Measurements from ENCODE around the gene PCNX3.

The PCNX3 gene

GRCh38 chr11:65599216-65599954 is 16.2 kb upstream of the PCNX3 start:
- TF ChIP-seq GATA3 (IDR thresholded peaks at IDR 0.05; ENCODE audit: low read depth, low read length) (no peak), GATA2 (IDR thresholded peaks at IDR 0.05; ENCODE audit: low read depth, low read length) (no peak)

DNA sequence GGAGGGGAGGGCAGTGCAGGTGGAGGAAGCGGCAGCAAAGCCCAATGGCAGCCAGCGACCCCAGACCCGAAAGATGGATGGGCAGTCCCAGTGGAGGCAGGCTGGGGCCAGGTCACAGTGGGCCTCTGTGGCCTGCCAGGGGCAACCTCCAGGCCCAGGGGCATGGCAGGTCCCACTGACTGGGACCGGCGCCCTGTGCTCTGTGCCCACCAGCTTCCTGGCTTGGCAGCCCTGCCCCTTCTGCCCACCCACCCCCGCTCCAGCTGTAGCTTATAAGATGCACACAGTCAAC is 15.7 kb upstream of the PCNX3 start:
- no peak for TF ChIP-seq GATA3 (IDR thresholded peaks at IDR 0.05; ENCODE audit: low read depth, low read length)
- no peak for TF ChIP-seq GATA2 (IDR thresholded peaks at IDR 0.05; ENCODE audit: low read depth, low read length)

DNA sequence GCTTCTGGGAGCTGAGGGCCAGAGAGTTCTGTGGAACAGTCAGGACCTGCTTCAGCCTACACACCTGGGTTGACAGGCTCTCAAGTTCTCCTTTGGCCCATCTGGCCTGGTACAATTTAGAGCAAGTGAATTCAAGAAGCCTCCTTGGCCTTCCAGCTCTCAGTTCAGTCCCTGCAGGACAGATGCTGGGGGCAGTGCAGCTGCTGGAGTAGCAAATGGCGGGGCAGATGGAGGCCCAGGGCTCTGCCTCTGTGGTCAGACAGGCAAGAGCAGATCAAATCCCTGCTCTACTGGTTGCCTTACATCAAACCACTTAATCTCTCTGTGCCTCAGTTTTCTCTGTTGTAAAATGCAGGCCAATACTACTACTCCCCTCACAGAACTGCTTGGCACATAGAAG is 11.3 kb upstream of the PCNX3 start:
- TF ChIP-seq GATA2 (IDR thresholded peaks at IDR 0.05; ENCODE audit: low read depth, low read length), result no peak
- TF ChIP-seq GATA3 (IDR thresholded peaks at IDR 0.05; ENCODE audit: low read depth, low read length), result no peak

GRCh38 chr11:65606876-65607613 is 8.5 kb upstream of the PCNX3 start:
- TF ChIP-seq GATA2 (IDR thresholded peaks at IDR 0.05; ENCODE audit: low read depth, low read length) (no peak), GATA3 (IDR thresholded peaks at IDR 0.05; ENCODE audit: low read depth, low read length) (no peak)

DNA sequence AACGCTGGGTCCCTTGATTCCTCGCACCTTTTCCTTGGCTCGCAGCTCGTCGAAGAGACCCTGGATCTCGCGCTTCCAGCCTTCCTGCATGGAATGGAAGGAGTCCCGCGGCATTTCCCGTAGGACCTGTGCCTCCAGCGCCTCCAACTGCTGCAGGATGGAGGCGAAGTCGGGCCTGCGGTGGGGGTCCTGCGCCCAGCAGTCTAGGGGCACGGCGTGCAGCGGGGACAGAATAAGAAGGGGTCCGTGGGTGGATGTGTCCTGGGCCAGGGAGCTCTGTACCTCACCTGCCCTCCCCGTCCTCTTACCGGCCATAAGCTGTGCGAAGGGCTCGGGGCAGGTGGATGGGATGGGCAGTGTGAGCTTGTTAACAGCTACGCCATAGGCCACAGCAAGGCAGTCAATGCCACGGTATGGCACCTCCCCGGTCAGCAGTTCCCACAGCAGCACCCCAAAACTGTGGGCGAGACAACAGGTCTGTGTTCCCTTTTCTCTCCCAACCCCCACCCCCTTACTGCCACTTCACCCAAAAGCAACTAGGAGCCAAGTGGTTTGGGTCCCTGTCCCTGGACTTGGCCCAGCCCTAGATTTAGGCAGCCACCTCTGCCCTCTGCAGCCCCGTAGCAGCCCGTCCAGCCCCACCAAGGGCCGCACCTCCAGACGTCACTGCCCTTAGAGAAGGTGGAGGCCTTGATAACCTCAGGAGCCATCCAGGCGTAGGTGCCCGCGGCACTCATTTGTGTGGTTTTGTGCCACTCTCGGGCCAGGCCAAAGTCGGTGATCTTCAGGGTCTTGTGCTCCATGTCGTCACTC is 7.8 kb upstream of the PCNX3 start:
- TF ChIP-seq GATA3 (IDR thresholded peaks at IDR 0.05; ENCODE audit: low read depth, low read length) (no peak), GATA2 (IDR thresholded peaks at IDR 0.05; ENCODE audit: low read depth, low read length) (no peak)

- no peak for TF ChIP-seq GATA2 (IDR thresholded peaks at IDR 0.05; ENCODE audit: low read depth, low read length)
- no peak for TF ChIP-seq GATA3 (IDR thresholded peaks at IDR 0.05; ENCODE audit: low read depth, low read length)
These were observed 6.3 kb upstream of the PCNX3 start for GRCh38 chr11:65609229-65609628.

- TF ChIP-seq GATA3 (IDR thresholded peaks at IDR 0.05; ENCODE audit: low read depth, low read length), result no peak
- TF ChIP-seq GATA2 (IDR thresholded peaks at IDR 0.05; ENCODE audit: low read depth, low read length), result no peak
These were observed 5.9 kb upstream of the PCNX3 start for GRCh38 chr11:65609665-65610064.

DNA sequence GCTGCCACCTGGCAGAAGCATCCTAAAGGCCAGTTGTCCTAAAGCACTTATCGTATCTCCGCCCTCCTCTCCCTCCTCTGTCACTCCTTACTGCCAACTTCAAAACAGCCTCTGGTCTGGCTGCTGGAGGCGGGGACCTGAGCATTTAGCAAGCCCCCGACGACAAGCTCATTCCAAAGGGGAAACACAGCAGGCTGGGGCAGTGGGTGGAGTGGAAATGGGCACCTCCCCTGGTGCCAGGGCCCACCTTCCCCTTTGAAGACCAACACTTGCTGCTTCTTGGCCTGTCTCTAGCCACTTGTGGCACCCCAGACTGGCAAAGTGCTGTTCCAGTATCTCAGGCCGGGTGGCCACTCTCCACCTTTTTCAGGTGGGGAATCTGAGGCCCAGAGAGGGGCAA is 5.2 kb upstream of the PCNX3 start:
- TF ChIP-seq GATA2 (IDR thresholded peaks at IDR 0.05; ENCODE audit: low read depth, low read length) (no peak), GATA3 (IDR thresholded peaks at IDR 0.05; ENCODE audit: low read depth, low read length) (no peak)

GRCh38 chr11:65611028-65611757 is 4.4 kb upstream of the PCNX3 start:
- TF ChIP-seq GATA3 (IDR thresholded peaks at IDR 0.05; ENCODE audit: low read depth, low read length) (no peak), GATA2 (IDR thresholded peaks at IDR 0.05; ENCODE audit: low read depth, low read length) (no peak)

DNA sequence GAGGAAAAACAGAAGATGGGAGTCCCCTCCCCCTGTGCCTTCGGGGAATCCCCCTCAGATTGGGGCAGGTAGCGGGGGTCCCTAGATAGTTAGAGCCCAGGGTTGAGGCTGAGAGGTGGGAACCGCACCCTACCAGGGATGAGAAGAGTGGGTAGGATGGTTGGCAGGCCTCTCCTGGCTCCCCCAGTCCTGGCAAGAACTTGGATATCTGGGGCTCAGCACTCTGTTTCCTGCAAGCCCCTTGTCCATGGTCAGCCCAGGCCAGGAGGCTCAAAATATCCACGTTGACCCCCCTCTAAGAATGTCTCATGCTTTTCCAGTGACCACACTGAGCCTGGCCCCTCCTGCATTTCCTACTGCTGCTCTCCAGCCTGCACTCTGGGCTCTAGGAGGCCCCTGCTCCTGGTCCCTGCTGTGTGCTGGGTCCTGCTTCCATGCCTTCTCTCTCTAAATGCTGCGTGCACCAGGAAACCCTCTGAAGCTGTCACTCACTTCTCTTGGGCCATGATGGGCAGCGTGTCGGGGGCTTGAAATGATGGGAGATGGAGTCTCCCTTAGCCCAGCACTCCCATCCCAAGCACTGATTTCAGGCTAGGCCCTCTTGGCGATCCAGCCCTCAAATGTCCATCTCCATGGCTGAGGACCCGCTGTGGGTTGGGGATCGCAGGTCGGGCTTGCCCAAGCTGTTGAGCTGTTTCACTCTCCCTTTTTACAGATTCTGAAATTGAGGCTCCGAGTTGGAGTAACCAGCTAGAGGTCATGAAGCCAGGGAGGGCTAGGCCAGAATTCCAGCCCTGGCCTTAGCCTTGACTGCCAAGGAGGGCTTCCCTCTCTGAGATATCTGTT is 3.6 kb upstream of the PCNX3 start:
- no peak for TF ChIP-seq GATA3 (IDR thresholded peaks at IDR 0.05; ENCODE audit: low read depth, low read length)
- TF ChIP-seq GATA2 (IDR thresholded peaks at IDR 0.05; ENCODE audit: low read depth, low read length), result no peak

- TF ChIP-seq GATA3 (IDR thresholded peaks at IDR 0.05; ENCODE audit: low read depth, low read length) (no peak), GATA2 (IDR thresholded peaks at IDR 0.05; ENCODE audit: low read depth, low read length) (no peak)
These were observed 2.9 kb upstream of the PCNX3 start for GRCh38 chr11:65612691-65613090.

GRCh38 chr11:65613091-65613928 is 2.3 kb upstream of the PCNX3 start:
- TF ChIP-seq GATA2 (IDR thresholded peaks at IDR 0.05; ENCODE audit: low read depth, low read length) (no peak), GATA3 (IDR thresholded peaks at IDR 0.05; ENCODE audit: low read depth, low read length) (no peak)

All from SH-SY5Y (cell line).